ENCODE data around the gene ACAN. TPM values are rescaled to one million over a fixed set of nuclear protein-coding genes. Genes with fewer than 3 reads are reported as not detected.
"Not testable (repeated sequence)": the region's sequence is repeated elsewhere in the genome, so short reads cannot be mapped to it uniquely, and the experiment has no call there.

ACAN gene
- polyA plus RNA-seq, 1 experiment: 3.6 TPM

DNA sequence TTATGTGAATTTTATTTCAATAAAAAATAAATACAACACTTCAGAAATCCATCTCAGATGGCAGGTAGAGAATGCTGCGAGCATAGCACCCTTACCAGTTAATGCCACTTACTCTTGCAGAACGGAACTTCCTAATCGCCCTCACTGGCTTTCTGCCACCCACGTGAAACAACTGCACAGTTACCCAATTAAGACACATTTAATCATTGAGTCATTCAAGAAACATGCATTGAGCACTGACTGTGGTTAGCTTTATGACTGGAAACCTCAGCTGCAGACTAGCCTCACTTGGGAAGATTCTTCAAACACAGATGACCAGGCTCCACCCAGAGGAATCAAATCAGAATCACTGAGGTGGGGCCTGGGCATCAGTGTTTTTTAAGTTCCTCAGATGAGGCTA lies 115.5 kb downstream of the ACAN start:
- Histone ChIP-seq H3K27me3 (ENCODE audit: control insufficient read depth, insufficient read depth, low read length) (no peaks in the 10 kb centered on the region), H3K36me3 (ENCODE audit: control insufficient read depth, insufficient read depth, low read length) (no peaks in the 10 kb centered on the region), H3K4me3 (ENCODE audit: low read depth, low read length) (no peak overlapping the region)
- ChIA-PET CTCF (no interaction called here), POLR2A (no interaction called here)
- peak; percentile 98 for DNase-seq (ENCODE audit: low read depth)
- no peak for TF ChIP-seq CTCF (IDR thresholded peaks at IDR 0.05; ENCODE audit: insufficient read depth, low read depth, low read length)

- ChIA-PET POLR2A (interaction anchor here (0.6 to 0.7 kb wide), 2 partner anchors 116 to 168 kb away, joined by 3 to 9 read pairs; partner anchors contain the start of gene ABHD2), CTCF (interaction anchor here (0.7 to 1.0 kb wide), 4 partner anchors 8 to 41 kb away, joined by 3 to 6 read pairs (median 4); no protein-coding TSS in a partner anchor)
- H3K27me3 ChIP-seq (ENCODE audit: control insufficient read depth, insufficient read depth, low read length): no peaks in the 10 kb centered on the region
- TF ChIP-seq CTCF (IDR thresholded peaks at IDR 0.05; ENCODE audit: insufficient read depth, low read depth, low read length): no peak
- no peak overlapping the region for H3K4me3 ChIP-seq (ENCODE audit: low read depth, low read length)
- no peak for DNase-seq (ENCODE audit: low read depth)
- H3K36me3 ChIP-seq (ENCODE audit: control insufficient read depth, insufficient read depth, low read length): no peaks in the 10 kb centered on the region
Measured at GRCh38 chr15:88920186-88920891, 117.1 kb downstream of the ACAN start.

DNA sequence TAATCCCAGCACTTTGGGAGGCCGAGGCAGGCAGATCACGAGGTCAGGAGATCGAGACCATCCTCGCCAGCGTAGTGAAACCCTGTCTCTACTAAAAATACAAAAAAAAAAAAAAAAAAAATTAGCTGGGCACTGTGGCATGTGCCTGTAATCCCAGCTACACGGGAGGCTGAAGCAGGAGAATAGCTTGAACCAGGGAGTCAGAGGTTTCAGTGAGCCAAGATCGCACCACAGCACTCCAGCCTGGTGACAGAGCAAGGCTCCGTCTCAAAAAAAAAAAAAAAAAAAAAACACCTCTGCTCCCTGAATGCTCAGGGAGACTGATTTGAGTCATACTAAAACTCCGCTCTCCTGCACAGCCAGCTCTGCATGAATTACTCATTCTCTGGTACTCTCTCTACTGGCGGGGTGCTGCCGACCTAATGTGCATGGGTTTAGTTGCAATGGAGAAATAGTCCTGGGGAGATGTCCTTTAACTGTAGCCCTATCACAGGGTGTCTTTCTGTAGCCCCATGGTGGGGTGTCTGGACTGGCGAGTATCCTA lies 117.7 kb downstream of the ACAN start:
- POLR2A ChIA-PET: interaction anchor here (0.6 to 0.7 kb wide), 3 partner anchors 15 to 167 kb away, joined by 3 to 9 read pairs (median 4); partner anchors contain the start of gene ABHD2

More for the DNA sequence above, 117.7 kb downstream of the ACAN start:
- CTCF ChIA-PET: interaction anchor here (0.6 to 1.0 kb wide), 4 partner anchors 8 to 40 kb away, joined by 3 to 6 read pairs (median 4); no protein-coding TSS in a partner anchor
- H3K4me3 ChIP-seq (ENCODE audit: low read depth, low read length); DNase-seq (ENCODE audit: low read depth); H3K36me3 ChIP-seq (ENCODE audit: control insufficient read depth, insufficient read depth, low read length); H3K27me3 ChIP-seq (ENCODE audit: control insufficient read depth, insufficient read depth, low read length): not testable (repeated sequence)

Other genes with a start within 250 kb of the ACAN start
- gene AEN, start 182.1 kb upstream of the ACAN start, polyA plus RNA-seq (2011; rRNA removed): 35.6 and 45.5 TPM in 2 replicates
- 1.8 and 4.2 TPM in 2 replicates for gene ISG20, start 164.4 kb upstream of the ACAN start, polyA plus RNA-seq (2011; rRNA removed)
- gene HAPLN3, start 92.1 kb downstream of the ACAN start, polyA plus RNA-seq (2011; rRNA removed): 14.0 and 25.5 TPM in 2 replicates
- gene MFGE8, start 109.9 kb downstream of the ACAN start, polyA plus RNA-seq (2011; rRNA removed): 1,102 and 1,967 TPM in 2 replicates